Type B pancreatic cell (in vitro differentiated cells): ENCODE measurements around the gene PON3. TPM values are rescaled to one million over a fixed set of nuclear protein-coding genes. Genes with fewer than 3 reads are reported as not detected.

Experiments
- DNase-seq: peaks from one replicate; pipeline ENCODE4 v3.0.0; 2021; ENCODE audit warnings: mixed read lengths; ENCODE audit not compliant: unreplicated experiment; ENCODE audit errors: extremely low spot score
- H3K27ac Mint-ChIP-seq: 2 replicates; pipeline ENCODE4 v1.8.0; 2021; ENCODE audit warnings: mild to moderate bottlenecking, mixed read lengths
- H3K27me3 Mint-ChIP-seq: 2 replicates; pipeline ENCODE4 v1.8.0; 2021; ENCODE audit warnings: mixed read lengths
- H3K36me3 Mint-ChIP-seq: 2 replicates; pipeline ENCODE4 v1.8.0; 2021; ENCODE audit warnings: mixed read lengths
- H3K4me1 Mint-ChIP-seq: one replicate; pipeline ENCODE4 v1.8.0; 2021; ENCODE audit warnings: mixed read lengths; ENCODE audit not compliant: unreplicated experiment
- H3K4me3 Mint-ChIP-seq: 2 replicates; pipeline ENCODE4 v1.8.0; 2021; ENCODE audit warnings: mild to moderate bottlenecking, mixed read lengths
- H3K9me3 Mint-ChIP-seq: 2 replicates; pipeline ENCODE4 v1.8.0; 2021; ENCODE audit warnings: mixed read lengths
- total RNA-seq: library from RNA; stranded (reverse); gene quantifications from 2 replicates; pipeline ENCODE4 v1.2.1, GENCODE V29; 2021; ENCODE audit warnings: low replicate concordance
- TF ChIP-seq, protein P1 (sequence below): fragments of 200-600 bp; sonication (generic); conservative IDR thresholded peaks from 2 replicates; pipeline ENCODE4 v1.5.0; 2021; ENCODE audit warnings: antibody characterized with exemption, mild to moderate bottlenecking

PON3 gene
- total RNA-seq, 1 donor from 2014 or later: 0.17 TPM

DNA sequence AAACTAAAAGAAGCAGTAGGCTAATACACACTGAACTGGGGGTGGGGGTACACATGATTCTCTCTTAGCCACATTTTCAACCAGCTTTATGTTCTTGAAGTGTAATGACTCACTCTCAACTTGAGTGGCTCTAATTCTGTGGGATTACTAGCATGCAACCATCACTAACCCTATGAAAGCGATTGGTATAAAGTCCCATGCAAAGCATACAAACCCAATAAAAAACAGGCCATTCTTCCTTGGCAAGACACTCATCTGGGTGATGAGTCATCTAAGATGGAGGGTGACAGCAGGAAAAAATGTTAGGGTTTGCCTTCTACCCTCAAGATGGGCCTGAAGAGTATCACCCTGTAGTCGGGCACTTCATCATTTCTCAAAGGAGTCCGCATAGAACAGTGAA lies 14.9 kb upstream of the PON3 start:
- Mint-ChIP-seq H3K27me3 (peaks cover 2% of the 10 kb centered on the region), H3K27ac (no peak overlapping the region), H3K4me3 (no peak overlapping the region), H3K36me3 (peaks cover 49% of the 10 kb centered on the region), H3K4me1 (no peaks in the 10 kb centered on the region), H3K9me3 (no peaks in the 10 kb centered on the region)
- DNase-seq: no peak
- TF ChIP-seq, protein P1, sequence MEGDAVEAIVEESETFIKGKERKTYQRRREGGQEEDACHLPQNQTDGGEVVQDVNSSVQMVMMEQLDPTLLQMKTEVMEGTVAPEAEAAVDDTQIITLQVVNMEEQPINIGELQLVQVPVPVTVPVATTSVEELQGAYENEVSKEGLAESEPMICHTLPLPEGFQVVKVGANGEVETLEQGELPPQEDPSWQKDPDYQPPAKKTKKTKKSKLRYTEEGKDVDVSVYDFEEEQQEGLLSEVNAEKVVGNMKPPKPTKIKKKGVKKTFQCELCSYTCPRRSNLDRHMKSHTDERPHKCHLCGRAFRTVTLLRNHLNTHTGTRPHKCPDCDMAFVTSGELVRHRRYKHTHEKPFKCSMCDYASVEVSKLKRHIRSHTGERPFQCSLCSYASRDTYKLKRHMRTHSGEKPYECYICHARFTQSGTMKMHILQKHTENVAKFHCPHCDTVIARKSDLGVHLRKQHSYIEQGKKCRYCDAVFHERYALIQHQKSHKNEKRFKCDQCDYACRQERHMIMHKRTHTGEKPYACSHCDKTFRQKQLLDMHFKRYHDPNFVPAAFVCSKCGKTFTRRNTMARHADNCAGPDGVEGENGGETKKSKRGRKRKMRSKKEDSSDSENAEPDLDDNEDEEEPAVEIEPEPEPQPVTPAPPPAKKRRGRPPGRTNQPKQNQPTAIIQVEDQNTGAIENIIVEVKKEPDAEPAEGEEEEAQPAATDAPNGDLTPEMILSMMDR: no peak

- no peak for DNase-seq
- Mint-ChIP-seq H3K4me3 (no peak overlapping the region), H3K9me3 (no peaks in the 10 kb centered on the region), H3K4me1 (no peaks in the 10 kb centered on the region), H3K27ac (no peak overlapping the region), H3K36me3 (peaks cover 46% of the 10 kb centered on the region), H3K27me3 (no peaks in the 10 kb centered on the region)
- TF ChIP-seq, protein P1: no peak
These were observed 11.6 kb upstream of the PON3 start for GRCh38 chr7:95407751-95408150.

- DNase-seq: no peak
- H3K4me1 Mint-ChIP-seq: no peaks in the 10 kb centered on the region
- H3K27me3 Mint-ChIP-seq: no peaks in the 10 kb centered on the region
- H3K27ac Mint-ChIP-seq: no peak overlapping the region
- no peak overlapping the region for H3K4me3 Mint-ChIP-seq
- peaks cover 39% of the 10 kb centered on the region for H3K36me3 Mint-ChIP-seq
- no peaks in the 10 kb centered on the region for H3K9me3 Mint-ChIP-seq
- TF ChIP-seq, protein P1: no peak
These were observed 9.6 kb upstream of the PON3 start for GRCh38 chr7:95405800-95406199.

- Mint-ChIP-seq H3K27me3 (peaks cover 4% of the 10 kb centered on the region), H3K9me3 (no peaks in the 10 kb centered on the region), H3K4me1 (no peaks in the 10 kb centered on the region), H3K27ac (no peak overlapping the region), H3K4me3 (no peak overlapping the region), H3K36me3 (peaks cover 36% of the 10 kb centered on the region)
- TF ChIP-seq, protein P1: no peak
- DNase-seq: no peak
These were observed 9.0 kb upstream of the PON3 start for GRCh38 chr7:95405208-95405607.

DNA sequence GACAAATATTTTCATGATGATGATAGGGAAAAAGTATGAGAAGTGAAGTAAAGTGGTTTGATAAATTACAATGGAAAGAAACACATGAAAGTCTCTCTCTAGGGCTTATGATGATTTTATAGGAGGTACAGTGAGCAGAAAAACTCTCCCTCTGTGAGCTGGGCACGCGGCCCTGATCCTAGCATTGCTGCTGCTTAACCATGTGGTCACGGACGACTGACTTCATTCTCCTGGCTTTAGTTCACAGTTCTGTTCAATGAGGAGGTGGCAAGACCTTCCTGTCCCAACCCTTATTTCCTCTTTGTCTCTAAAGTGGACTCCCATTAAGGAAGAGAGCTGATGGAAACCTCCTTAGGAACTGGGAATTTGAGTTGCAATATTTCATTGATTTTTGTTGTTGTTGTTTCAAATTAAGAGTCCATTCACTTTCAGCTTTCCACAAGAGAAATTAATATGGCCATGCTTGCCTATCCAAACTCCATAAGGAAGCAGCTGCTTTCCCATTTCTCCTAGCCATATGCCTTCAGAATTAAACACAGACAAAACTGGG lies 8.2 kb upstream of the PON3 start:
- no peak for DNase-seq
- Mint-ChIP-seq H3K27ac (no peak overlapping the region), H3K36me3 (peaks cover 31% of the 10 kb centered on the region), H3K27me3 (peaks cover 5% of the 10 kb centered on the region), H3K9me3 (no peaks in the 10 kb centered on the region), H3K4me1 (no peaks in the 10 kb centered on the region), H3K4me3 (no peak overlapping the region)
- TF ChIP-seq, protein P1: no peak
